Ectodermal cell (in vitro differentiated cells): ENCODE data around the gene LBHD1.
"Not testable (repeated sequence)": the region's sequence is repeated elsewhere in the genome, so short reads cannot be mapped to it uniquely, and the experiment has no call there.

Source experiments
- H3K27ac ChIP-seq: 2 replicates; pipeline ENCODE4 v1.7.0; 2013; ENCODE audit warnings: mild to moderate bottlenecking, low read depth, low read length; ENCODE audit not compliant: insufficient read depth, poor library complexity, severe bottlenecking
- H3K27me3 ChIP-seq: 2 replicates; pipeline ENCODE4 v1.7.0; 2013; ENCODE audit warnings: mild to moderate bottlenecking, low read length; ENCODE audit not compliant: insufficient read depth, control insufficient read depth, poor library complexity, severe bottlenecking
- H3K36me3 ChIP-seq: one replicate; pipeline ENCODE4 v1.7.0; 2013; ENCODE audit warnings: low read length; ENCODE audit not compliant: control insufficient read depth, insufficient read depth
- H3K4me1 ChIP-seq: one replicate; pipeline ENCODE4 v1.7.0; 2013; ENCODE audit warnings: low read length; ENCODE audit not compliant: control insufficient read depth, insufficient read depth
- H3K4me3 ChIP-seq: 2 replicates; pipeline ENCODE4 v1.7.0; 2013; ENCODE audit warnings: low read depth, low read length, control low read depth; ENCODE audit not compliant: insufficient read depth
- H3K9me3 ChIP-seq: 2 replicates; pipeline ENCODE4 v1.7.0; 2013; ENCODE audit warnings: mild to moderate bottlenecking, low read length, moderate library complexity; ENCODE audit not compliant: control insufficient read depth
- WGBS, 2 experiments: methylation state at CpG; one replicate each; pipeline ENCODE4 v1.1.7; 2013; ENCODE audit warnings: missing lambda C conversion rate in 2 of 2; 5-methylcytosine and 5-hydroxymethylcytosine counted together

The LBHD1 gene

DNA sequence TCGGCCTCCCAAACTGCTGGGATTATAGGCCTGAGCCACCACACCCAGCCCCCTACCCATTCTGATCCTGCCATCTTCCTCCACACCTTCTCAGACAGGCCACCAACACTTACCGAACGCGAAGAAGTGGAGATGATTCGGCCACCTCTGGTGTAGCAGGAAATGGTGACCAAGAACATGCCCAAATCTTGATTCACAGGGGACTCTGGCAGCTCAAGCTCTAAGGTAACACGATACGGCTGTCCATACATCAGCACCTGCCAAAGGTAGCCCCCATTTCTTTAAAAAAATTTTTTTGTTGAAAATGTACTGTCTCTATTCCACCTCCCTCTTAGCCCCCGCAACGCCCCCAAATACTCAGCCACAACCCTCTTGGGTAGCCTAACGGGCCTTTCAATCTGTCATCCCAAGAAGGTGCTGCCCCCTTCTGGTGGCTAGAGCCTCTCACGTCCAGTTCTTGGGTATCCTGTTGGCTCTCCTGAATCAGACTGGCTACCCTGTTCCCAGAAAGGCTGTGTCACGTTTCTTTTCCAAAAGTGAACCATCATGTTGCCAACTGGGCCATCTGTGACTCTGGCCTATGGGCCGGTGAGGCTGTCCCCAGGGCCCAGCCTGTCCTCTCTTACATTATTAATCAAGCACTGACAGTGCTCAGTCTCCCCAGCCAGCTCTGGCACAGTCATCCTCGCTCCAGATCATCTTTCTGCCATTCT, 22.5 kb upstream of the LBHD1 start:
- Histone ChIP-seq H3K9me3 (no peaks in the 10 kb centered on the region), H3K36me3 (peaks cover 20% of the 10 kb centered on the region), H3K4me1 (no peaks in the 10 kb centered on the region), H3K27ac (no peak overlapping the region), H3K4me3 (no peak overlapping the region), H3K27me3 (no peaks in the 10 kb centered on the region)
- 74 to 81% methylated on average over 14 of the region's 14 CpGs for WGBS, 2 experiments

DNA sequence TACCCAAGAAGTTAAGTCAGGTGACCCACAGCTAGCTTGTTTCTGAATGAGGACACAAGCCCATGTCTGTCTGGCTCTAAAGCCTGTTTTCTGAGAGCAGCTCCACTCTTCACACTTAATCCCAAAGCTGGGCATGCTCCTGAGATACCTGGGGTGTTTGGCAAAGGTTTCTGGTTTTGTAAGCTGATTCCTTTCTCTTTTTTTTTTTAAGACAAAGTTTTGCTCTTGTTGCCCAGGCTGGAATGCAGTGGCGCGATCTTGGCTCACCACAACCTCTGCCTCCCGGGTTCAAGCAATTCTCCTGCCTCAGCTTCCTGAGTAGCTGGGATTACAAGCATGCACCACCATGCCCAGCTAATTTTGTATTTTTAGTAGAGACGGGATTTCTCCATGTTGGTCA, 21.6 kb upstream of the LBHD1 start:
- not testable (repeated sequence) for H3K4me3 ChIP-seq, H3K4me1 ChIP-seq, H3K27me3 ChIP-seq, H3K27ac ChIP-seq, H3K9me3 ChIP-seq
- H3K36me3 ChIP-seq, result peaks cover 20% of the 10 kb centered on the region
- WGBS, 2 experiments, result 61 to 74% methylated on average over 4 of the region's 4 CpGs

DNA sequence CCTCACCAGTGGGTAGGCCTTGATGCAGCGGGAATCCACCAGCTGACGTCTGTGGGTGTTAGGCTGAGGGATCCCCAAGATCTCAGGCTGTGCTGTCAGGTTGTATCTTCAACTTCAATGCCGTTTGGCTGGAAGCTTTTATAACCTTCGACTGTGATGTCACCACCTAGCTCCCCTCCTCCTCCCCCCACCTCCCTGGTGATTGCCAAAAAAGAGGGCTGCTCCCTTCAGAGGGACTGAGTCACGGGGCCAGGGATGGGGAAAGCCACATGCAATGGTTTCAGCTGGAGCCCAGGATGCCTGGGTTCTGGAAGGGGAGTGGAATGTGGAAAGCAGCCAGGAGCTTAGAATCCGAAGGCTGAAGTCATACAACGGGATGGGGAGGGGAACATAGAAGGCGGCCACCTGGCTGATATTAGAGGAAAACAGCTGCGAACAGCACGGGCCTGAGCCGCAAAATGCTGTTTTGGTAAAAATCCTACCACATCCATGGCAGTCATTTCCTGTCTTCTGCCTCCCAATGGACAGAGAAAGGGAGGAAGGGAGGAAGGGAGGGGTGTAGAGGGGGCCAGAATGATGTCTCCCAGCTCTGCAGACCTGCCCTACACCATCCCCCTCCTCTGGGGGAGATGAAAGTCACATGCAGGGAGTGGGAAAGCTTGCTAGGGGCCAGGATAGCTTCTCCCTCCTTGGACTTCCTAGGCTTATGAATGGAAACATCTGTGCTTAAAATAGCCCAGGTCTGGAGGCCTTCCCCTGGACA, 17.5 kb upstream of the LBHD1 start, which contains the start of gene LRRN4CL:
Gene LRRN4CL (minus strand): TSS at position 110 of the 763 bp plus-strand sequence. CDS start 1,022 bp downstream, outside the sequence.
- Histone ChIP-seq H3K4me3 (no peak within 1 kb of the TSS), H3K36me3 (peaks cover 20% of the 10 kb centered on the region), H3K27me3 (no peaks in the 10 kb centered on the region), H3K27ac (no peak within 1 kb of the TSS), H3K9me3 (no peaks in the 10 kb centered on the region), H3K4me1 (no peaks in the 10 kb centered on the region)
- 87 to 90% methylated on average over 11 of the region's 11 CpGs for WGBS, 2 experiments

DNA sequence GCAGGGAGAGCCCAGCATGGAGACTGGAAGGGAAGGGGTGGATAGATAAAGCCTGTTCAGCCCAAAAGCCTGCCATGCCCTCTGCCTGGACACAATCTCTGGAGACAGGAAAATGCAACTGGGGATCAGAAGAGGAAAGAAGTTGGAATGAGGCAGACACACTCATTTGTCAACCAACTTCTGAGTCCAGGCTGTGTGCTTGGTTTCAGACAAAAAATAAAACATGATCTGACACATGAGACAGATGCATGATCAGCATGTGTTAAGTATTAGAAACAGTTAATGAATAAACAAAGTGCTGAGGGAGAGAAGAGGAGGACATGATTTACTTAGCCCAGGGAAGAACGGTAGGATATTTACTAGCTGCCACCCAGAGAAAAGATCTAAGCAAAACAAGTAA, 16.4 kb upstream of the LBHD1 start:
- Histone ChIP-seq H3K9me3 (no peaks in the 10 kb centered on the region), H3K4me3 (no peak overlapping the region), H3K4me1 (no peaks in the 10 kb centered on the region), H3K27ac (no peak overlapping the region), H3K36me3 (peaks cover 20% of the 10 kb centered on the region), H3K27me3 (no peaks in the 10 kb centered on the region)
- 87 to 94% methylated on average over 1 of the region's 1 CpG for WGBS, 2 experiments

DNA sequence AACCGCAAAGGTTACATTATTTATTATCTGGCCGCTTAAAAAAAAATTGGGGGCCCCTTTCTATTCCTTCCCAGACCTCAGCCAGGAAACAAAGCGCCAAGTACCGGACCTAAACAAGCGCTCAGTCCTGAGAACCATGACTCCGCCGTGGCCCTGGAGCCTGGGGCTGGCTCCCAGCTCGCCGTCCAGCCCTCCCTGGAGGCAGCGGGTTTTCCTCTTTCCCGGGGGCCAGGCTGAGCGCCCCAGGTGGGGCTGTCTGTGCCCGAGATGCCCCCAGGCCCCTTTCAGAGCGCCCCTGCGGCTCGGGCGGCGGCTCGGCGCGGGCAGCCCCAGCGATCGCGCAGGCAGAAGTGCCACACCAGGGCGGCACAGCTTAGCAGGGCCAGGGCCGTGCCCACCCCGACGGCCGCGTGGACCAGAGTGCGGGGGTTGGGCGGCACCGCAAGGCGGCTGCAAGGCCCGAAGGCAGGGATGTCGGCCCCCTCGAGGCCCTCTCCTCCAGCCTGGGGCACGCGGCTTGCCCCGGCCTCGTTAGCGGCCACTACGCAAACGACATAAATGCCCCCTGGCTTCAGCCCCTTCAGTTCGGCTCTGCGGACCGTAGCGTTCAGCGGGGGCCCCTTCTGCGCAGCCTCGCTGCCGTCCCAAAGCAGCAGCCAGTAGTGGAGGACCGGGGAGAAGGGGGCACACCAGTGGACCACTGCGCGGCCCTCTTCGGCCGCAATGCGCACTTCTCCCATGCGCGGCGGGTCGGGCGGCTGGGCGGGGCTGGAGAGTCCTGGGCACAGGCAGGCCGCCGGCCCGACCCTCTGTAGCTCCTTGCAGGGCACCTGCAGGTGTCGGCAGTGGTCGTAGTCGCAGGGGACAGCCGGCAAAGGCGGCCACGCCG, 15.7 kb upstream of the LBHD1 start:
- Histone ChIP-seq H3K36me3 (peaks cover 17% of the 10 kb centered on the region), H3K9me3 (no peaks in the 10 kb centered on the region), H3K4me1 (no peaks in the 10 kb centered on the region), H3K27ac (no peak overlapping the region), H3K4me3 (no peak overlapping the region), H3K27me3 (no peaks in the 10 kb centered on the region)
- 93 to 94% methylated on average over 74 of the region's 74 CpGs for WGBS, 2 experiments

DNA sequence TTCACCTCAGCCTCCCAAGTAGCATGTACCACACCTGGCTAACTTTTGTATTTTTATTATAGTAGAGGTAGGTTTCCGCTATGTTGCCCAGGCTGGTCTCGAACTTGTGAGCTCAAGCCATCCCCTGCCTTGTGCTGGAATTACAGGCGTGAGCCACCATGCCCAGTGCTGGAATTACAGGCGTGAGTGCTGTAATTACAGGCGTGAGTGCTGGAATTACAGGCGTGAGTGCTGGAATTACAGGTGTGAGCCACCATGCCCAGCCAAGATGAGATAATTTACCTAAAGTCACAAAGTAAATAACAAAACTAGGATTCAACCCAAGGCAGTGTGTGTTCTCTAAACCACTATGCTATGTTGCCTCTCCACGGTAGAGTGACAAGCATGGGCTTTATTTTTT, 10.5 kb upstream of the LBHD1 start:
- peaks cover 8% of the 10 kb centered on the region for H3K4me1 ChIP-seq
- H3K27me3 ChIP-seq, result no peaks in the 10 kb centered on the region
- 90 to 92% methylated on average over 6 of the region's 7 CpGs for WGBS, 2 experiments
- H3K27ac ChIP-seq, result no peak overlapping the region
- peaks cover 6% of the 10 kb centered on the region for H3K36me3 ChIP-seq
- H3K4me3 ChIP-seq, result no peak overlapping the region
- no peaks in the 10 kb centered on the region for H3K9me3 ChIP-seq

DNA sequence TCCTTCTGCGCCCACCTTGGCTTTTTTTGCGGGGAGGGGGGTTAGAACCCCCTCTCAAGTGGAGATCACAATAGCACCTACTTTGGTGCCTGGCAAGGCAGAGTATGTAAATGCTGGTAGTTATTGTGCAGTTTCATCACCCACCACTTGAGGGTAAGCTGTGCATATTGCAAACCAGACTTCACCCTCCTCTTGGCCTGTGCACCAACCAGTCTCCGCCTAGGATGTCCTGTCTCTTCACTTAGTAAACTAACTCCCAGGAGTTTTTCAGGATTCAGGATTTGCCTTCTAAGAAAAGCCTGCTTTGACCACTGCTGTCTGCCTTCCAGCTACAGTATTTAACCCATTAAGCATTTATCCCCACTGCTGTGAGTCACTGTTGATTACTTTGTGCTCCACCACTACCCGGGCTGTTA, 8.8 kb upstream of the LBHD1 start:
- Histone ChIP-seq H3K4me3 (no peak overlapping the region), H3K27me3 (no peaks in the 10 kb centered on the region), H3K4me1 (peaks cover 11% of the 10 kb centered on the region), H3K9me3 (no peaks in the 10 kb centered on the region), H3K27ac (no peak overlapping the region), H3K36me3 (peaks cover 9% of the 10 kb centered on the region)
- 86 to 89% methylated on average over 3 to 4 of the region's 4 CpGs for WGBS, 2 experiments

DNA sequence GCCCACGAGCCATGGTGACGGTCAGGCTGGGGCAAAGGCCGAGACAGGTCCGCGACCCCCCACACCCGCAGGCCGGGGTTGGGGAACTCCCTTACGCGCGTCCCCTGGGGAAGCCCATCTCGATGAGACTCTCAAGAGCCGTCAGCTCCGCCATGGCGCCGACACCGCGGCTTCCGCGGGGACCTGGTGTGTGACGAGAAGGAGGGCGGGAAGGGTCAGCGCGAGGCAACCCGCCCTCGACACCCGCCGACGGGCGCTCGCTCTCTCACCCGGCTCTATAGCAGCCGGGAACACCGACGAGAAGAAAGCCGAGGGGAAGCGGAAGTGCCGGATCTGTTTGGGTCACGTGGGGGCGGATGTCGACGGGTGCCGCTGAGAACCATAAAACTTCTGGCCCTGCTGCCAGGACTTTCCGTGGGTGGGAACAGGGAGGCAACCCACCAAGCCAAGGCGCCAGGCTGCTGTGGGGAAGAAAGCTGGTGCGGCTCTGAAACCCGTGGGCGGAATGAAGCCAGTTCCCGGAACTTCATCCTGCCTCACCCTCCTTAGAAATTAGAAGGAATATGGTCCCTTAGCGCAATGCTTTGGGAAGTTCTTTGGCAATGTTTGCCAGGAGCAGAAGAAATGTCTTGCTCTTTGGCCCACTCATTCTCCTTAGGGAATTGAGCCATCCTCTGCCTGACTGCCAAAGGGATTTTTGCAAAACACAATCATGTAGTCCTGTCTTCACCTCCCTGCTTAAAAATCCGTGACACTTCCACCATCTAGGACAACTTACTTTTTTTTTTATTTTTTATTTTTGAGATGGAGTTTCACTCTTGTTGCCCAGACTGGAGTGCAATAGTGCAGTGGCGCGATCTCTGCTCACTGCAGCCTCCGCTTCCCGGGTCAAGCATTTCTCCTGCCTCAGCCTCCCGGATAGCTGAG, 7.0 kb upstream of the LBHD1 start, which contains the start of gene UBXN1:
Gene UBXN1 (minus strand): TSS at position 304 of the 927 bp plus-strand sequence. CDS start 150 bp downstream, at position 154.
- Histone ChIP-seq H3K9me3 (no peaks in the 10 kb centered on the region), H3K27ac (peak within 1 kb of the TSS; percentile 56), H3K4me1 (peaks cover 11% of the 10 kb centered on the region), H3K27me3 (no peaks in the 10 kb centered on the region), H3K4me3 (peak within 1 kb of the TSS; percentile 99), H3K36me3 (peaks cover 12% of the 10 kb centered on the region)
- WGBS, 2 experiments, result 11 to 12% methylated on average over 55 of the region's 55 CpGs

DNA sequence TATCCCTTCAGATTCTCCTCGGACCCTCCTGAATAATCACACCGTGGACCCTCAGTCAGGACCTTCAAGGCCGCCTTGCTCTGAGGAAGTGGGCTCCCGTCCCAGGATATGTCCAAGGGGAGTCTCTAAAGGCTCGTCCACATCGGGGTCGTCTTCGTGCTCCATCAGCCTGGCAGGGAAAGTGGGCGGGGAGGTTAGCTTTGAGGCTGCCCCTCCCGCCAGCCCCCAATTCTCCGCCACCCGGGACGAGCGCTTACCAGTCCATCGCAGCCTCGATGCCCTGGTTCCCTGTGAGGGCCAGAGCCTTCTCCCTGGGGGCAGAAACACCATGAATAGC, 6.3 kb upstream of the LBHD1 start:
- H3K9me3 ChIP-seq, result no peaks in the 10 kb centered on the region
- H3K27me3 ChIP-seq, result no peaks in the 10 kb centered on the region
- peaks cover 11% of the 10 kb centered on the region for H3K4me1 ChIP-seq
- H3K4me3 ChIP-seq, result peak overlapping the region; percentile 99
- 7 to 10% methylated on average over 16 of the region's 16 CpGs for WGBS, 2 experiments
- peaks cover 12% of the 10 kb centered on the region for H3K36me3 ChIP-seq
- peak overlapping the region; percentile 50 for H3K27ac ChIP-seq
